Stomach (tissue), 4 donors: ENCODE measurements around the gene RHOJ.

Source experiments
- CTCF ChIP-seq, 7 experiments: fragments of 450-650 bp in 4 of 7; fragments of 200-600 bp in 3 of 7; sonication (generic) in 3 of 7; IDR thresholded peaks; one replicate each; pipeline ENCODE4 v1.5.1; 2016 to 2019; ENCODE audit warnings: antibody characterized with exemption in 7 of 7, control low read depth in 2 of 7, mild to moderate bottlenecking in 1 of 7
- POLR2AphosphoS5 ChIP-seq, 3 donors: sonication (generic); formaldehyde crosslinking; IDR thresholded peaks; one replicate each; pipeline ENCODE4 v1.6.1; 2016; ENCODE audit warnings: antibody characterized with exemption in 3 of 3

- TF ChIP-seq CTCF (IDR thresholded peaks at IDR 0.05) (no peak), POLR2AphosphoS5 (IDR thresholded peaks at IDR 0.05) (no peak)
These were observed 25.3 kb downstream of the RHOJ start for GRCh38 chr14:63229330-63230059.
